Measurements from ENCODE around the gene CRTC1.

The CRTC1 gene

GRCh38 chr19:18754501-18754900 lies 71.0 kb downstream of the CRTC1 start:
- DNase-seq, result no peak

- DNase-seq, result no peak
Observed at GRCh38 chr19:18756896-18757295, 73.4 kb downstream of the CRTC1 start.

GRCh38 chr19:18759304-18759994 lies 76.0 kb downstream of the CRTC1 start:
- no peak for DNase-seq

GRCh38 chr19:18759995-18760426 lies 76.5 kb downstream of the CRTC1 start:
- no peak for DNase-seq

- DNase-seq, result no peak
Observed at GRCh38 chr19:18760440-18761383, 77.2 kb downstream of the CRTC1 start.

- DNase-seq, result peak; percentile 38
Observed at GRCh38 chr19:18761531-18762110, 78.1 kb downstream of the CRTC1 start.

GRCh38 chr19:18762125-18763023 lies 78.9 kb downstream of the CRTC1 start:
- DNase-seq, result peak; percentile 92

- DNase-seq, result peak; percentile 44
Observed at GRCh38 chr19:18763674-18764590, 80.5 kb downstream of the CRTC1 start.

GRCh38 chr19:18764591-18765051 lies 81.1 kb downstream of the CRTC1 start:
- DNase-seq, result no peak

- no peak for DNase-seq
Observed at GRCh38 chr19:18765224-18765623, 81.7 kb downstream of the CRTC1 start.

GRCh38 chr19:18768046-18768771 lies 84.7 kb downstream of the CRTC1 start:
- DNase-seq, result no peak

- DNase-seq, result peak; percentile 7
Observed at GRCh38 chr19:18768997-18769891, 85.8 kb downstream of the CRTC1 start.

GRCh38 chr19:18769989-18770528 lies 86.6 kb downstream of the CRTC1 start:
- no peak for DNase-seq

GRCh38 chr19:18770663-18771327 lies 87.3 kb downstream of the CRTC1 start:
- DNase-seq, result no peak

- no peak for DNase-seq
Observed at GRCh38 chr19:18771328-18772242, 88.1 kb downstream of the CRTC1 start.

- no peak for DNase-seq
Observed at GRCh38 chr19:18772620-18773587, 89.4 kb downstream of the CRTC1 start.

Measured in NCI-H1092 treated with DMSO at 0.1 percent for 48 hours (cell line).